Head of caudate nucleus (tissue), 42 donors: ENCODE results near the gene SAA1.

Source experiments
- DNase-seq, 42 donors: peaks; one replicate each; pipeline versions ENCODE4 v3.0.0 to v3.0.0-alpha.2; 2020 to 2021; ENCODE audit warnings: mixed read lengths in 7 of 42
- intact Hi-C: fragments of 100-400 bp; cut with DNase I; formaldehyde crosslinking; loops from one replicate; pipeline ENCODE4 v1.15.0; 2022

The SAA1 gene

GRCh38 chr11:18299721-18300120 is 33.7 kb downstream of the SAA1 start:
- intact Hi-C loops: no loop called here
- DNase-seq: no peak

- no peak for DNase-seq
- intact Hi-C loops: no loop called here
These were observed 38.7 kb downstream of the SAA1 start for GRCh38 chr11:18304745-18305144.

- no peak for DNase-seq
- intact Hi-C loops: no loop called here
These were observed 41.5 kb downstream of the SAA1 start for GRCh38 chr11:18307461-18308139.

GRCh38 chr11:18308242-18308641 is 42.2 kb downstream of the SAA1 start:
- intact Hi-C loops: no loop called here

GRCh38 chr11:18309691-18310090 is 43.6 kb downstream of the SAA1 start:
- no peak for DNase-seq
- intact Hi-C loops: no loop called here

More at GRCh38 chr11:18308242-18308641, 42.2 kb downstream of the SAA1 start:
- DNase-seq: no peak

- intact Hi-C loops: no loop called here
- no peak for DNase-seq
These were observed 44.8 kb downstream of the SAA1 start for GRCh38 chr11:18310800-18311340.

- no peak for DNase-seq
- intact Hi-C loops: no loop called here
These were observed 45.9 kb downstream of the SAA1 start for GRCh38 chr11:18312012-18312411.

GRCh38 chr11:18312663-18313420 is 46.8 kb downstream of the SAA1 start:
- no peak for DNase-seq
- intact Hi-C loops: no loop called here

GRCh38 chr11:18313965-18314763 is 48.1 kb downstream of the SAA1 start:
- intact Hi-C loops: no loop called here
- DNase-seq: no peak

GRCh38 chr11:18314784-18315523 is 48.9 kb downstream of the SAA1 start:
- intact Hi-C loops: no loop called here
- no peak for DNase-seq

- intact Hi-C loops: no loop called here
- no peak for DNase-seq
These were observed 49.8 kb downstream of the SAA1 start for GRCh38 chr11:18315893-18316292.

GRCh38 chr11:18317551-18317950 is 51.5 kb downstream of the SAA1 start:
- no peak for DNase-seq
- intact Hi-C loops: no loop called here
